GM19452 (cell line): Measurements from ENCODE around the gene FCRL3.
A peak's percentile ranks its signal among the peaks of the same experiment; 100 is the strongest.

Experiments used
- ATAC-seq: cut with Tn5 transposase; IDR thresholded peaks from one replicate; pipeline ENCODE4 v1.9.1; 2021; ENCODE audit not compliant: unreplicated experiment

Gene FCRL3

DNA sequence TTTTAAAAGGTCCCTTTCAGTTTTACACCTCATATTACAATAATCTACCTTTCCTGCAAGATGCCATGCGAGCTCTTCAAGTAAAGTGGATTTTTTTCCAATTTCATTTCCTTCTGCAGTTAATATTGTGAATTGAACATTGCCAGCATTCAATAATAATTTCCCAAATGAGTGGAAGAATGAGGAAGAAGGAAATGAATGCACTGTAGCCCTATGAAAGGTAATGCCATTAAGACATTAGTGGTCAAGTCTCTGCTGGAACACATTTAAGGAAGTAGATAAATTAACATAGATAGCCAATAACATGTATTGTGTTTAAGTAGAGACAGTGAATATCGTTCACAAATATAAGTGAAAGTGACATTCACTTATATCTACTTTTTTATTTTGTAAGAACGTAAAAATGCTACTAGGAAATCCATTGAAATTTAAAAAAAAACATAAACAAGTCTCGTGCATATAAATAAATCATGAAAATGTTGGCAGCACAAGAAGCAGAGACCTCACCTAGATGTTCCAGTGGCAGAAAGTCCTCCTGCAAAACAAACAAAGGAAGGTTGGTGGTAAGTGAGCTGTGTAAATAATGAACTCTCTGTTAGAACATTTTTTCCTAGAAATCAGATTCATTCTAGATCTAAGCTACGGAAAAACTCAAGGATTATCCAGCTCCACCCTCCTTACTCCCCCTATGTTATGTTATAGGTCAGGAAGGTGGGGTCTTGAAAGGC lies 17.7 kb downstream of the FCRL3 start:
- no peak for ATAC-seq

DNA sequence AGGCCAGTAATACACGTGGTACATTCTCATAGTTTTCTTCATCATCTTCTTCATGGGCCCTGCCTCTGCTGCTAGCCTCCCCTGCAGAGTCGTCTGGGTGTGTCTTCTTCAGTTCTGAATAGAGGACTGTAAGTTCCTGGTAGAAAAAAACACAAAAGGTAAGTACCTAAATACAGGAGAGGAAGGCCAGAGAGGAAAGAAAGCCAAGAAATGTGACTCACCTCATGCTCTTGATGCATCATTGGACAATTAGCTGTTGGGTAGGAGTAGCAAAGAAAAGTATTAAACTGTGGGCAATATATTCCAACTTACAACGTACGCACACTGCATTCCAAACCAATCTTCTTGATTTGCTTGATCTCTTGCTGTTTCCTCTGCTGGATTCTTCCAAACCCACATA lies 21.8 kb downstream of the FCRL3 start:
- no peak for ATAC-seq

DNA sequence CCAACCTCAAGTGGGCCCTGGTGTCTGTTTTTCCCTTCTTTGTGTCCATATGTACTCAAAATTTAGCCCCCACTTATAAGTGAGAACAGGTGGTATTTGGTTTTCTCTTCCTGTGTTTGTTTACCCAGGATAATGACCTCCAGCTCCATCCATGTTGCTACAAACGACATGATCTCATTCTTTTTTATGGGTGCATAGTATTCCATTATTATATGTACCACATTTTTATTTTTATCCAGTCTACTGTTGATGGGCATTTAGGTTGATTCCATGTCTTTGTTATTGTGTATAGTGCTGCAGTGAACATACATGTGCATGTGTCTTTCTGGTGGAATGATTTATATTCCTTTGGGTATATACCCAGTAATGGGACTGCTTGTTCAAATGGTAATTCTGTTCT lies 27.6 kb downstream of the FCRL3 start:
- no peak for ATAC-seq

DNA sequence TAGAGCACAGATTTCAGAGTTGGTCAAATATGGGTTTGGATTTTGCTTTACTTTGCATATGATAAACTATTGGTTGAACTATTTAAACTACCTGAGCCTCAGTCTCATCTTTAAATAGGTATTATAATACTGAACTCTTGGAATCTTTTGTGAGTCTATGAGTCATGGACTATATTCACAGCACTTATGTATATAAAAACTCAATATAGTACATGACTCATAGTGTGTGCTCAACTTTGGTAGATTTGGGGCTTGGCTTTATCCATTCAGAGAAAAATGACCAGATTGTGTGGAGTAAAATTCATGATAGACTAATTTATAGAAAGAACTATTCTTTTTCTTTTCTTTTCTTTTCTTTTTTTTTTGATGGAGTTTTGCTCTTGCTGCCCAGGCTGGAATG lies 28.7 kb downstream of the FCRL3 start:
- ATAC-seq: no peak

DNA sequence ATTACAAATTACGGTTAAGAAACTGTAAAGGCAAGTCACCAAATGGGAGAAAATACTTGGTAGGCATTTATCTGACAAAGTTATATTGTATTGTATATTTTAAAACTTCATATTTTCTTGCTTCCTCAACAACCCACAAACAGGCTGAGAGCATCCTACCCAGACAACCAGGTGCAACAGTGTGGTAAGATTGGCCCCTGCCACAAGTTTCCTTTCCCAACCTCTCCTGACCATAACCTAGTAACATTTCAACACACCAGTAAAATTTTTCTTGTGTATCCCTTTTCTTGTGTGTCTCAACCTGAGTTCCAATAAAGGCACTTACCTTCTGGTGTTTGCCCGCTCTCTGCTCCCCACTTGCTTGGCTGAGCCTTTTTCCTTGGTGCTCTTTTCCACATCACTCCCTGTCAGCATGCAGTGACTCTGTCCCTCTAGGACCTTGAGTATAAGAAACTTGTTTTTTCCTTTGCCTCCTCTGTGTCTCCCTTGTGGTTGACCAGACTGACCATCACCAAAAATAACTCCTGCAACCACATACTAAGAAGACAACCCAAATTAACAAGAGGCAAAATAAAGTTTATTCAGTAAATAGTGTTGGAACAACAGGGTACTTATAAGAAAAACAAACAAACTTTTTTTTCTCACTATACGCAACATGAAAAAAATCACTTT lies 40.9 kb downstream of the FCRL3 start:
- no peak for ATAC-seq

DNA sequence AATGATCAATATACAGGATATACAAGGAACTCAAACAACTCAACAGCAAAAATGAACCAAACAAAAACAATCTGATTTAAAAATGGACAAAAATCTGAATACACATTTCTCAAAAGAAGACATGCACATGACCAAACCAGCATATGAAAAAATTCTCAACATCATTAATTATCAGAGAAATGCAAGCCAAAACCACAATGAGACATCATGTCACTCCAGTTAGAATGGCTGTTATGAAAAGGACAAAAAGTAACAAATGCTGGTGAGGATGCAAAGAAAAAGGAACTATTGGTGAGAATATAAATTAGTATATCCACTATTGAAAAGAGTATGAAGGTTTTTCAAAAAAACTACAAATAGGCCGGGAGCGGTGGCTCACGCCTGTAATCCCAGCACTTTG lies 42.0 kb downstream of the FCRL3 start:
- ATAC-seq: no peak

DNA sequence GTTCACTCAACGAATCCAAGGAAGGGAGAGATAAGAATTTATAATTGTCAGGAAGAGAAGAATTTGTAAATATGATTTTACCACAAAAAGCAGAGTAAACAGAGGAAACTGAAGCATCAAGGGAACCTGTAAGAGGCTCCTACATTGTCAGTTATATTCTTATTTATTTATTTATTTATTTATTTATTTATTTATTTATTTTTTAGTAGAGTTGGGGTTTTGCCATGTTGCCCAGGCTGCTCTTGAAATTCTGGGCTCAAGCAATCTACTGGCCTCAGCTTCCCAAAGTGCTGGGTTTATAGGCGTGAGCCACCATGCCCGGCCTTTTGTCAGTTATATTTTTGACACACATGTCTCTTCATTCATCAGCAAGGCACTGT lies 47.1 kb downstream of the FCRL3 start:
- ATAC-seq: no peak

DNA sequence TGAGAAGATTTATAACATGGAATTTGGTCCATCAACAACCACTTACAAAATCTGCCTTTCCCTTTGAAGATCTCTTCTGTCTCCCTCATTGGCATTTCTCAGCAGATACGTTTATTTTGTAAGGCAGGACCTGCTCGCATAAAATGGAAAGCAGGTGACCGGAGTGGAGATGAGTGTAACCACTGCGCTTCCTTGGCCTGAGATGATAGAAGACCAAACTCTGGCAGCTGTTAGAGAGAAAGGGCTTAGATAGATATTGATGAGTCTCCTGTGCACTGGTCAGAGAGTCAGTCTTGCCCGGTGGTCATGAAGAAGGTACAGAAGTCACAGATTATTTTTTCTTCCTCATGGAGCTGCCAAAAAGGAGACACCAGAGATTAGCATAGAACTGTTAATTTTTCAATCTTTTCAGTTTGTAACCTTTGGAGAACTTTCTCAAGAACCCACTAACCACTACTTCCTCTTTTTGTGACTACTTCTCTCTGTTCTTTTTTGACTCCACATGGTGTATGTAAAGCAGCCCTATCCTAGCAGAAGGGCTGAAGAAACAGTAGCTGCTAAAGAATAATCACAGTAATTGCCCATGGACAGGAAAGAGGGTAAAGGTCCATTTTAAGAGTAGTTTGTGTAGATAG lies 47.6 kb downstream of the FCRL3 start:
- ATAC-seq: peak; percentile 98

DNA sequence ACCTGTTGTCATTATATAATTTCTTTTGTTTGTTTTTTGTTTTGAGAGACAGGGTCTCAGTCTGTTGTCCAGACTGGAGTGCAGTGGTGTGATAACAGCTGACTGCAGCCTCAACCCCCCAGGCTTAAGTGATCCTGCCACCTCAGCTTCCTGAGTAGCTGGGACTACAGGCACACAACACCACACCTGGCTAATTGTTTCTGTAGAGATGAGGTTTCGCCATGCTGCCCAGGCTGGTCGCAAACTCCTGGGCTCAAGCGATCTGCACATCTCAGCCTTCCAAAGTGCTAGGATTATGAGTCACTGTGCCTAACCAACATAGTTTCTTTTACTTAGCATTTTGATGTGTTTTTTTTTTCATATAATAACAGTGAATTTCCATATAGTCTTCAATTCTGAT lies 52.3 kb downstream of the FCRL3 start:
- ATAC-seq: no peak

DNA sequence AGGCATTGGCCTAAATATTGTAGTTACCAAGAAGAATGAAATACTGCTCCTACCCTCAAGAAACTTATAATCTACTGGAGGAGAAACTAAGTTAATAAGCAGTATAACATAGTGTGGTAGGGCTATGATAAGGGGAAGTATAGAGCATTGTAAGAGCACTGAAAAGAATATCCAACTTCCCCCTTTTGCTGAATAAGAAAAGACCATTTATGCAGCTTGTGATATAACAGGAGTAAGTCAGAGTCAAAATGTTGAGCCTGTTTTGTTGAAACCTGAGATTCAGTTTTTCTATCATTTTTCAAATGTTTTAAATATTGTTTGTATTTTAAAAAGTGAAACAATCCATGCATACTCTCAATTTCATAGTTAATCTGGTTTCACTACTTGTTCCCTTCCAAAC lies 54.4 kb downstream of the FCRL3 start:
- no peak for ATAC-seq

DNA sequence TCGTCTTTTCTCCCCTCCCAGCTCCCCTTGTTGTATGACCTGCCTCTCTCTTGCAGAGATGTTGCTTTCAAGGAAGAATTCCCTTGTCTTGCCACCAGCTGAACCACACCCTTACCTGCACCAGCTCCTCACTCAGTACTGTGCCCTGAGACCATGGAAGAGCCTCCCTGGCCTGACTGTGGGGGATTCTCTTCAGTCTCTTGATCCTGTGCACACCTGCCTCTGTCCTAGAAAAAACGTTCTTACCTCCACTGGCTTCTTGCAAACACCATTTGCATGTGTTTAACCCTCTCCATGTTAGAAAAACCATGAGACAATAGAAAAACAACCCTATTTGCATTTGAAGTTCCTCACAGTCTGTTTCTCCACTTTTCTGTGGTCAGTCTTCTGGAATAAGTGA lies 59.4 kb downstream of the FCRL3 start:
- no peak for ATAC-seq

DNA sequence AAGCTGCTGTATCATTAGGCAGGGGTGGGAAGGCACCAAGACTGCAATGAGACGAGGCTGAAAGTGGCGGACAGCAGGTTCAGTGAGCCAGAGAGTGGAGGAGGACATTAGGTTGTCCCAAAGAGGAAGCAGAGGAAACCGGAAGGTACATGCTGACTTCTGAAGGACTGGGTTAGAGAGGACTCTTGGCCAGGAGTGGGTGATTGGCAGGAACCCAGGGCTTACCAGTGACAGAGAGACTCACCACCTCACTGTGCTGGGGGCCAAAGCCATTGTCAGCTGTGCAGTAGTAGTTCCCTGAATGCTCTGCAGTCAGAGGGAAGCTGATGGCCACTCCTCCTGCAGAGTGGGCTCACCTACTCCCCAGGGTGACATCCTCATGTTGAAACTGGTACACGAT lies 60.8 kb downstream of the FCRL3 start:
- ATAC-seq: no peak

DNA sequence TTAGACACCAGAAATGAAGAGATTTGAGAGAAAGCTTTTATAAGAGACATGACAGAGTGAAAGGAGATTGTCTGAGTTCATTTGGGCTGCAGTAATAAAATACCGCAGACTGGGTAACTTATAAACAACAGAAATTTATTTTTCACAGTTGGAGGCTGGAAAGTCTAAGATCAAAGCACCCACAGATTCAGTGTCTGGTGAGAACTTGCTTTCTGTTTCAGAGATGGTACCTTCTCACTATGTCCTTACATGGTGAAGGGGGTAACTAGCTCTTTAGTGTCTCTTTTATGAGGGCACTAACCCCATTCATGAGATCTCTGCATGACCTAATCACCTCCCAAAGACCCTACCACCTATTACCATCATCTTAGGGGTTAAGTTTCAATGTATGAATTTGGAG lies 71.8 kb downstream of the FCRL3 start:
- no peak for ATAC-seq
